HG03354 (cell line): ENCODE results near the gene TEDC1.
A peak's percentile ranks its signal among the peaks of the same experiment; 100 is the strongest.

ENCODE experiments used
- ATAC-seq: cut with Tn5 transposase; IDR thresholded peaks from one replicate; pipeline ENCODE4 v1.9.1; 2021; ENCODE audit warnings: mild to moderate bottlenecking; ENCODE audit not compliant: unreplicated experiment, poor library complexity, severe bottlenecking

The TEDC1 gene

GRCh38 chr14:105482486-105483110 is 8.4 kb upstream of the TEDC1 start:
- ATAC-seq = no peak

GRCh38 chr14:105483300-105484068 is 7.6 kb upstream of the TEDC1 start:
- ATAC-seq = no peak

- ATAC-seq = no peak
Measured at GRCh38 chr14:105484069-105484996, 6.7 kb upstream of the TEDC1 start.

DNA sequence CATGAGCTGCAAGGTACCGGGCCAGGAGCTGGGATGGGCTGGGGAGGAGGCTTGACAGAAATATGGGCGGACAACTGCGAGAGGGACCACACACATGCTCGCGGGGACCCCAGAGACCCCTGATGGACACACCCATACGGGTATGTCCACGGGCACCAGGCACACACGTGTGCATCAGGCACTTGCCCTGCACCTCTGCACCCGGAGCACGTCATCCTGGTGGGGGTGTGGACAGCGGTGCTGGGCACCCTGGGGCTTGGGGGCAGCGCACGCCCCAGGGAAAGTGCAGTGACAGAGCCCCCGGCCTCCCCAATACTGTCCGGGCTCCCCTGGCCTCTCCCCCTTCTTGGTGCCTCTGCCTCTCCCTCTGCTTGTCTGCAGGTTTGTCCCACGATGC is 6.1 kb upstream of the TEDC1 start:
- ATAC-seq = no peak

GRCh38 chr14:105485739-105486162 is 5.3 kb upstream of the TEDC1 start:
- no peak for ATAC-seq

DNA sequence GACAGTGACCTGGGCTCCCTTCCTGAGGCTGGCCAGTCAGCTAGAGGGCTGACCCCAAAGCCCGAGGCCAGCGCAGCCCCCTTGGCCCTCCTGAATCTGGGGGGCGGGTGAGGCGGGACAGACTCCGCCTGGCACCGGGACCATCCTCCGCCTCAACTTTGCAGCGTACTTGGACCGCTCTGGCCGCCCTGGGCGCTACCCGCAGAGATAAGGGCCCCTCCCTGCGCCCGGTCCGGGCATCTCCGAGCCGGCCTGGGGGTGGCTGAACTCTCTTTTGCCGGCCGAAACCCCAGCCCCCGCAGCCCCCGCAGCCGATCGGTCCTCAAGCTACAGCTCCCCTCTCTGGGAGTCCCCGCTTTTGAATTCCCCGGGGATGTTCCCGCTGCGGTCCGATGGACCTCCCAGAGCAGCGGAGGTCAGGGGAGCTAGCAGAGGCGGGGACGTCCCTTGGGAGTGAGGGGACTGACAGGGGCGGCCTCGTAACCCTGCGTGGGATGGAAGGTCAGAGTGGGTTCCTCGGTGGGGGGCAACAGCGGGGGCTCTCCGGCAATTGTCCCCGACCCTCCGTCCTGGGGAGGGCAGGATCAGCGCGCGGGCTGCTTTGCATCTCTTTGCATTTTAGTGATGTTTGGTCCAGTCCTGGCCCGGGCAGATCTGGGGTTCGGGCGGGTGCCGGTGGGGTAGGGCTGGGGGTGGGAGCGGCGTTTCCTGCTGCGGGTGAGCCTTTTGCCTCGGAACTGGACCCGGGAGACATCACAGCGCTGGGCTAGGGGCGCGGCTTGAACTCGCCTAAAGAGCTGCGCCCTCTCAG is 4.7 kb upstream of the TEDC1 start, which contains the start of gene CRIP1:
Gene CRIP1, plus strand, starts transcription at position 724 of the 811 bp plus-strand sequence. CDS start 374 bp downstream, outside the sequence.
- no peak for ATAC-seq

DNA sequence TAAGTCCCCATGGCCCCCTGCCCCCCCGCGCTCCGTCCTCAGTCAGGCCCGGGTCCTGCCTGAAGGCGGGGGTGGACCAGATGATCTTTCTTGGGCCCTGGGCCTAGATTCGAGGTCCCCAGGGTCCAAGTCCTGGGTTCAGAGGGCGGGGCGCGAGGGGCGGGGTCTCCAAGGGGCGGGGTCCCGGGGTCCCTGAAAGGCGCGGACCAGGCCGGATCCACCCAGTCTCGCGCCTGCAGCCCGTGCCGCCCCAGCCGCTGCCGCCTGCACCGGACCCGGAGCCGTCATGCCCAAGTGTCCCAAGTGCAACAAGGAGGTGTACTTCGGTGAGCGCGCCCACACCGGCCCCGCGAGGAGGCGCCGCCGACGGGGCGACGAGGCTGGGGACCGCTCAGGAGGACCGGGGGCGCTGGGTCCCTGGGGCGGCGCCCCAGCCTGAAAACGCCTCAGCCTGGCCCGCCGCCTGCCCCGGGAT is 4.0 kb upstream of the TEDC1 start:
- ATAC-seq = no peak

GRCh38 chr14:105487449-105487985 is 3.5 kb upstream of the TEDC1 start:
- no peak for ATAC-seq

DNA sequence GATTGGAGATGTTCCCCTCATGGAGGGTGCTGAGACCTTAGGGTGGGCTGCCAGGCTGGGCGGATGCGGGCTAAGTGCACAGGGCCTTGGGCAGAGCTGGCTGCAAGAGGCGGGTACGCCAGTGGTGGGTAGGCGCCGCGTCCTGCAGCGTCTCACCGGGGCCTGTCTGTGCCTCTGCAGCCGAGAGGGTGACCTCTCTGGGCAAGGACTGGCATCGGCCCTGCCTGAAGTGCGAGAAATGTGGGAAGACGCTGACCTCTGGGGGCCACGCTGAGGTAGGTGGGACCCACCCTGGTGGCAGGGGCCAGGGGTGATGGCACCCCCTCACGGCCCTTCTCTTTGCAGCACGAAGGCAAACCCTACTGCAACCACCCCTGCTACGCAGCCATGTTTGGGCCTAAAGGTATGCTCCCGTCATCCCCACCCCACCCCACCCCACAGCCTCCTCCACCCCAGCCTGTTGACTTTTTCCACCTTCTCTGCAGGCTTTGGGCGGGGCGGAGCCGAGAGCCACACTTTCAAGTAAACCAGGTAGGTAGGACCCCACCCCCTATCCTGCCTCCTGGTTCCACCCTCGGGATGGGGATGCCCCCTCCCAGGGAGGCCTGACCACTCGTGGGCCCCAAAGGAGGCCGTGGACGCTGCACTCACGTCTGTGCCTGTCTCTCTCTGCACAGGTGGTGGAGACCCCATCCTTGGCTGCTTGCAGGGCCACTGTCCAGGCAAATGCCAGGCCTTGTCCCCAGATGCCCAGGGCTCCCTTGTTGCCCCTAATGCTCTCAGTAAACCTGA is 2.9 kb upstream of the TEDC1 start:
- no peak for ATAC-seq

DNA sequence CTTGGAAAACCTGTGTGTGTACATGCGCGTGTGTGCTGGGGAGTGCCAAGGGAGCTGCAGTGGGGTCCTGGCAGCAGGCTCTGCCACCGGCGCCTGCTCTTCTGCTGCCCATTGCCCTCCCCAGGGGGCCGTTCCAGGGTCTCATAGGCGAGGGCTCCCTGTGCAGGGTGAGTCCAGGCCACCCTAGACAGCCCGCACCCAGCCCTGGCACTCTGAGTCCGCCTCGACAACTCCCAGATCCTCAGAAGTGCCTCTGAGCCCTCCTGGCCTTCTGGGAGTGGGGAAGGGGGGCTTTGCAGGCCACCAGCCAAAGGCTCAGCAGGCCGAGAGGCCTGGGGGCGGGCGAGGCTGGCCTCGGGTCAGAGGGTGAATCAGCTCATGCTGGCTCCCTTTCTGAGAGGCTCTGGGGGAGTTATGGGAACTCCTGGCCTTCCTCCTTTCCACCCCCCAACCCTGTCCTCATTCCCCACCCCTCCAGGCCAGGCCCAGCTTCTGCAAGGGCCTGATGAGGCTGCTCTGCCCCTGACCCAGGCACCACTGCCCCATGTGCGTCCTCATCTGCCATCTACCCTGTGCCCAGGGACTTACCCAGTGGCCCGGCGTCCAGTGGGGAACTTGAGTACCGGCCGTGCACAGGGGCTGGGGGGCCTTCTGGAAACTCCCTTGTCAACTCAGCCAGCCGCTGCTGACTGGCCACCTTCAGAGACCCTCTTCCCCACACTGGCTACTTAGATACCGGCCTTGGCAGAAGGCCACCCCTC is 2.1 kb upstream of the TEDC1 start:
- no peak for ATAC-seq

- no peak for ATAC-seq
Measured at GRCh38 chr14:105489542-105490266, 1.3 kb upstream of the TEDC1 start.

- peak; percentile 2 for ATAC-seq
Measured at GRCh38 chr14:105490267-105490571, 827 bp upstream of the TEDC1 start.

GRCh38 chr14:105491366-105491973 is 424 bp downstream of the TEDC1 start:
- peak; percentile 9 for ATAC-seq

GRCh38 chr14:105492031-105492970 is 1.3 kb downstream of the TEDC1 start:
- ATAC-seq = no peak

GRCh38 chr14:105492971-105493871 is 2.2 kb downstream of the TEDC1 start:
- no peak for ATAC-seq
